ES-I3 (cell line): ENCODE data around the gene BRD1.
"Not testable (repeated sequence)": the region's sequence is repeated elsewhere in the genome, so short reads cannot be mapped to it uniquely, and the experiment has no call there.

Source experiments
- H3K36me3 ChIP-seq: 2 replicates; pipeline ENCODE4 v1.6.1; 2013; ENCODE audit warnings: mild to moderate bottlenecking, low read length, control low read depth, moderate library complexity; ENCODE audit not compliant: insufficient read depth
- H3K4me1 ChIP-seq: 2 replicates; pipeline ENCODE4 v1.6.1; 2013; ENCODE audit warnings: mild to moderate bottlenecking, control low read depth, low read length; ENCODE audit not compliant: insufficient read depth
- H3K9ac ChIP-seq: 2 replicates; pipeline ENCODE4 v1.6.1; 2013; ENCODE audit warnings: low read depth, mild to moderate bottlenecking, low read length, moderate library complexity
- H3K9me3 ChIP-seq: 2 replicates; pipeline ENCODE4 v1.6.1; 2013; ENCODE audit warnings: mild to moderate bottlenecking, low read length, moderate library complexity; ENCODE audit not compliant: control insufficient read depth, insufficient read depth

The BRD1 gene

DNA sequence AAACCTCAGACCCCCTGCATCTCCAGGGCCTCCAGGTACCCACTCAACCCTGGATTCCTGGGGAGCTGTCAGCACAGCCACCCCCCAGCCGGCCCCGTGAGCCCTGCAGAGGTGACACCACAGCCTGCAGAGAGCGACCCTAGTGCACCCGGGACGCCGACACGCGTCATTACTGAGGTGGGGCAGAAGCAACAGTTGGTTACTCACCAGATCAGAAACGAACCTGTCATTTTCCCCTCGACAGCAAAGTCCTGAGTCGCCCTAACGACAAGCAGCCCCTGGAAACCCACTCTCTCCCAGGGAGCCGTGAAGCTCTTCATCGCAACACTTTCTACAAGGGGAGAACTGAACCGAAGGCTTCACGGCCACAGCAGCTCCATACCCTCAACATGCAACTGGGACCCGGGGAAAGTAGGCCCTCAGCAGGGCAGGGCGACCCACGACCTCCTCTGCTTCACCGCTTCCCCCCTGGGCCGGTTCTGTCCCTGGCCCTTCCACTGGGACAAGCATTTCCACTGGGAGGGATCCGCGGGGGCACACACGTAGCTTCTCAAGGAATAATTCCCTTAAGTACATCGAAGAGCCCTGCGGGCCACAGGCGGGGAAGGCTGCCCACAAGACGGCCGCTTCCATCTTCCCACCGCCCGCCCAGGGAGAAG is 1.6 kb downstream of the BRD1 start:
- no peaks in the 10 kb centered on the region for H3K9me3 ChIP-seq
- H3K9ac ChIP-seq = peak overlapping the region; percentile 94
- H3K4me1 ChIP-seq = peaks cover 7% of the 10 kb centered on the region; the same call in 1 of the 2 replicates
- peaks cover 17% of the 10 kb centered on the region for H3K36me3 ChIP-seq

DNA sequence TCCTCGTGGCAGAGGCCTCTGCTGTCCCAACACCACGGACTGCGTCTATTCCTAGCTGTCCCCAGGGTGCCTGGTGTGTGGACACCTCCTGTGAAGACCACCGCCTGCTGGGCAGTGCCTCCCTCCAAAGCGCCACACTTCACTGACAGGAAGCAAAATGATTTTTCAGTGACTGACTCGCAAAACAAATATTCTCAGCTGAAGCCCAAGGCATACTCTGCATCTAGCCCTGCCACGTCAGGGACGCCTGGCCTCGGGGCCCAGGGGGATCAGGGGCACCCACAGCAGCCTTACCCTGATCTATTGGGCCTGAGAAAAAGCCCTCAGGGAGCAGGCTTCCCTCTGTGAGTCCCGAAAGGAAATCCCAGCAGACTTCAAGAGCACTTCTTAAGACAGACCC is 2.2 kb downstream of the BRD1 start:
- Histone ChIP-seq H3K9ac (peak overlapping the region; percentile 94; the same call in 1 of the 2 replicates), H3K4me1 (peaks cover 7% of the 10 kb centered on the region; the same call in 1 of the 2 replicates), H3K9me3 (no peaks in the 10 kb centered on the region), H3K36me3 (peaks cover 17% of the 10 kb centered on the region)

GRCh38 chr22:49824936-49825335 is 2.7 kb downstream of the BRD1 start:
- no peak overlapping the region for H3K9ac ChIP-seq
- peaks cover 7% of the 10 kb centered on the region; the same call in 1 of the 2 replicates for H3K4me1 ChIP-seq
- no peaks in the 10 kb centered on the region for H3K9me3 ChIP-seq
- H3K36me3 ChIP-seq = peaks cover 17% of the 10 kb centered on the region

DNA sequence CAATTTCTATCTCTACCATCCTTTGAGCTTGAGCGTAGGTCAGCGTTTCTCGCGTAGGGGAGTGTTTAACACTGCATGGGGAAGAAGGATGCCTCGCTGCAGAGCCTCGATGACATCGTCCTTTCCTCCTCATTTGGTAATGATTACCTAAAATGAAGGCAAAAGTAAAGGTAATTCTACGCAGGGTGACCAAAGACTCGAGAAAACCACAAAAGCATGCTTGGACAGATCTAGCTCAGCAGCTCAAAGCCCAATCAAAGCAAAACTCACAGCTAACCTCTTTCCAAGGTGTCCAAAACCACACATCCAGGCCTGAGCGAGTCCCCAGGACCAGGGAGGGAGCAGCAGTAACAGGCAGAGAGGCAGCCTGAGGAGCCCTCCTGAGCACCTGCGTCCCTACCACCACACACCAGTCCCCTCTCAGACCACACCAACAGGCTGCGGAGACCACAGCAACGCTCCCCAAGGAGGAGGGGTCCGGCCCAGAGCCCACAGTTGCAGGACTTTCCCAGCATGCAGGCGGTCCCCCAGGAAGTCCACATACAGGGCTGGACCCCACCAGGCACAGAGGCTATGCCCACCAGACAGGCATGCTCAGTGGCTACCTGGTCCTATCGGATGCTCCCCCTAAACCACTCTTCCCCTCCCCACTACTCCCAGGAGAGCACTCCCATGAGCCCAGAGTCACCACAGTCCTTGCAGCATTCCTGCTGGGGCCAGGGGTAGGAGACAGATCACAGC is 3.3 kb downstream of the BRD1 start:
- no peaks in the 10 kb centered on the region for H3K9me3 ChIP-seq
- no peak overlapping the region for H3K9ac ChIP-seq
- peaks cover 7% of the 10 kb centered on the region; the same call in 1 of the 2 replicates for H3K4me1 ChIP-seq
- H3K36me3 ChIP-seq = peaks cover 17% of the 10 kb centered on the region

DNA sequence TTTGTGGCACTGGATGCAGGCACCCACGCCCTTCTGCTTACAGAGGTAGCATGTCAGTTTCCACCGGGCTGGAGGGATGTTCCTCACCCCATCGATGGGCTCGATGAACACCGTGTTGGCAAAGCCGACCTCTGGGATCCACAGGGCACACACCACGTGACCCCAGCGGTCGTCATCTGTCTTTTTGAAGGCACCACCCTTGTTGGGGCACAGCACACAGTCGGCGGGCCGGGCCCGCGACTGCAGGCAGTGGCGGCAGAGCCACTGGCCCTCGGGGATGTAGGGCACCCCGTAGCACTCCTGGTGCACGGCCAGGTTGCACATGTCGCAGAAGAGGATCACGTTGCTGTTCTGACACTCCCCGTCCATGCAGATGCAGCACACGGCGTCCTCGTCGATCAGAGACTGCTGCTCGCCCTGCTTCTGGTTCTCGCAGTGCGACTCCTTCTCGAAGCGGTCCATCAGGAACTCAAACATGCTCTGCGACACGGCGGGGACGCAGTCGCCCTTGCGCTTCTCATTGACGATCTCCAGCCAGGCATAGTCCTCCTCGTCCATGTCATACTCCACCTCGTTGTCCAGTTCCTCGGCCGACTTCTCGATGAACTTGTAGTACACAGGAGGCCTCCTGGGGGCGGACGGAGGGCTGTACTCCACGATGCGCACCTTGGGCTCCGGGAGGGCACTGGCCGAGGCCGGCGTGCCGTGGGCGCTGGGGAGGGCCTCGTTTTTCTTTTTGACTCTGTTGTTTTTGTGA is 4.2 kb downstream of the BRD1 start:
- Histone ChIP-seq H3K36me3 (peaks cover 17% of the 10 kb centered on the region), H3K4me1 (peaks cover 7% of the 10 kb centered on the region; the same call in 1 of the 2 replicates)

DNA sequence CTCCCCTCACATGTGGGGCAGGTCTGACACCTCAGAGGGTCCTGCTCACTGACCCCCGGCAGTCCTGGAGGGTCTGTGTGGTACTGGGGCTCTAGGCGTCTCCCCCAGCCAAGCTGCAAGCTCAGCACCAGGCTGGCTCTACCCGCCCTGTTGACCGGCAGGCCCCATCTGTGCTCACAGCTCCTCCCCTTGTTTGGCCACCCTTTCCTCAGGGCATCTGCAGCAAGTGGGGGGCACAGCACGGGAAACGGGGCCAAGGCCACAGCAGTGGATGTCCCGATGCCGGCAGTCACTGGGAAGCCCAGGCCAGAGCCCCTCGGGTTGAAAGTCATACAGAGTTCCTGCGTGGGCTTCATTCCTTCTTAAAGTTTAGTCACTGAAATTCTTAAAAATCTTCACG is 5.9 kb downstream of the BRD1 start:
- not testable (repeated sequence) for H3K9ac ChIP-seq, H3K9me3 ChIP-seq, H3K4me1 ChIP-seq
- peaks cover 24% of the 10 kb centered on the region for H3K36me3 ChIP-seq

More for the DNA sequence above, 4.2 kb downstream of the BRD1 start:
- H3K9ac ChIP-seq = no peak overlapping the region
- H3K9me3 ChIP-seq = no peaks in the 10 kb centered on the region

DNA sequence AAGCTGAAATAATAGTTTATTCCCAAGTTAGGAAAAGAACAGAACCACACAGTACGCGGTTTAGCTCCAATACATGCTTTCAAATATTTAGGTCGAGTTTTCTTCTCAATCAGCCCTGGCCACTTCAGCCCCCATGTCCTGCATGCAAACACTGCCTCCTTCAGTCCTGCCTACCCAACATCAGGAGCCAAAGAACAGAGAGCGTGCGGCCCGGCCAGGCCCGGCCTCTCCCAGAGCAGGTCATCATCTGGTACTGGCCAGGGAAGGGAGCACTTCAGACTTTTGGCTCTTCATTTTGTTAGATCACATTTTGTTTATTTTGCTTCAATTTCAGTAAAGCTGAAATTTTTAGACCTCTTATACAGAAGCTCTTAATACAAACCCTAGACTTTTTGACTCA is 6.7 kb downstream of the BRD1 start:
- peaks cover 7% of the 10 kb centered on the region; the same call in 1 of the 2 replicates for H3K4me1 ChIP-seq
- no peaks in the 10 kb centered on the region for H3K9me3 ChIP-seq
- H3K9ac ChIP-seq = no peak overlapping the region
- H3K36me3 ChIP-seq = peaks cover 24% of the 10 kb centered on the region

- Histone ChIP-seq H3K9ac (no peak overlapping the region), H3K36me3 (peaks cover 7% of the 10 kb centered on the region), H3K4me1 (no peaks in the 10 kb centered on the region), H3K9me3 (no peaks in the 10 kb centered on the region)
Observed at GRCh38 chr22:49817359-49817758, 10.3 kb downstream of the BRD1 start.

DNA sequence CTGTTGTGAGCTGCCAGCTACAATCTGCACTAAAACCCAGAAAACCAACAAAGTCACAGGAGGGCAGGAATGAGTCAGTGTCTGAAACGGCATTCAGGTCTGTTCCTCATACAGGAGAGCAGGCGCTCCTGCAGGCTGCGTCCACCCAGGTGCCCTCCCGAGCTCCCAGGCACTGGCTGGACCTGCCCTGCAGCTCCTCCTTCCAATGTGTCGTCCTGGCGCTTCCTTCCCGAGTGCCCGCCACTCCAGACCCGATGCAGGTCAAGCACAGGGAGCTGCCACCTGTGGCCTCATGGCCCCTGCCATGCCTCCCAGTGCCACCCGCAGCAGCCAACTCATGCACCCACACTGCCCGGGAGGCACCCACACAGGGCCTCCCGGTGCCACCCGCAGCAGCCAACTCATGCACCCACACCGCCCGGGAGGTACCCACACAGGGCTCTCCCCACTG is 12.0 kb downstream of the BRD1 start:
- no peaks in the 10 kb centered on the region for H3K4me1 ChIP-seq
- no peak overlapping the region for H3K9ac ChIP-seq
- H3K36me3 ChIP-seq = peaks cover 7% of the 10 kb centered on the region
- H3K9me3 ChIP-seq = no peaks in the 10 kb centered on the region

DNA sequence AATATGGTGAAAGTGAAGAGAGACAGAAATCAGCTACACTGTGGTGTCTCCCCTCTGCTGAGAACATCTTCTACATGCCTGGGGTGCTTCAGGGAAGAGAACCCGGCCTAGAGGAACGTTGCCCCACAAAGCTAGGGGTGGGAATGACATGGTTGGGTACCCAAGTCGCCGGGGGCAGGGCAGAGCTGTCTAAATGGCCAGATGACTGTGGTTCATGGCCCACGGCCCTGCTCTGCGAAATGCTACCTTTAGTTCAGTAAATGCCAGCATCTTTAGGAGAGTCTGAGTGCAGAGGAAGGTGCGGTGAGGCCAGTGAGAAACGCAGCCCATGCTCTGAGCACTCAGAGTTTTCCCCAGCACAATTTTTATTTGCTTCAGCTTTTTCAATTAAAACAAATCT is 12.8 kb downstream of the BRD1 start:
- Histone ChIP-seq H3K4me1 (no peaks in the 10 kb centered on the region), H3K9me3 (no peaks in the 10 kb centered on the region), H3K9ac (no peak overlapping the region), H3K36me3 (peaks cover 7% of the 10 kb centered on the region)

DNA sequence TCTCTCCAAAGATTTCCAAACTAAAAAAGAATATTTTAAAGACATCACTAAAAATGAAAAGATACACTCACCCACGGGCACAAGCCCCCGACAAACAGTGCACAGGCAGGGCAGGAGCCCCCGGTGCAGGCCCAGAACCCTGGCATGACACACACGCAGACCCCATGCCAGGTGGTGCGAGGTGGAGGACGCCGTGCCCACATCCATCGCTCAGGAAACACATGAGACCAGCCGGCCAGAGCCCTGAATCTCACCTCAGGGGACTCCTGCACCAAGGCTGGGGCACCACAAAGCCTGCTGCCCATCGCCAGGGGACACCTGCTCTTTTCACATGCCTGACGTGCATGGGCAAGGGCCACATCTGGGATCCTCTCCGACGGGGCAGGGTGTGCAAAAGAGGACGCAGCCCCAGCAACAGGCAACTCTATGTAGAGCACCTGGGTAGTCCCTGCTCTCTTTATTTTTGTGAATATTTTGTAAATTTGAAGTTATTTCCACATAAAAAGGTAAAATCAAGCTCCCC is 13.4 kb downstream of the BRD1 start:
- Histone ChIP-seq H3K9ac (no peak overlapping the region), H3K36me3 (peaks cover 7% of the 10 kb centered on the region), H3K4me1 (no peaks in the 10 kb centered on the region), H3K9me3 (no peaks in the 10 kb centered on the region)

DNA sequence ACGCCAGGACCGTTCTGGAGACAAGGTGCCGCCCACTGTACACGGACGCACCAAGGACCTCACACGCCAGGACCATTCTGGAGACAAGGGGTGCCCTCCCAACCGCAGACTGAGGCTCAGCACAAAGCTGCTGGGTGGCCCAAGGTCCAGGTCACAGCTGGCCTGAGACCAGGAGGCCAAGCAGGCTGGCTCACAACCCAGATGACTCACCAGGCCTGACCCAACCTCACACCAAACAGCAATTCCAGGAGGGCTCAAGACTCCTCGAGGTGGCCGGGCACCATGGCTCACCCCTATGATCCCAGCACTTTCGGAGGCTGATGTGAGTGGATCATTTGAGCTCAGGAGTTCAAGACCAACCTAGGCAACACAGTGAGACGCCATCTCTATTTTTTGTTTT is 14.8 kb downstream of the BRD1 start:
- Histone ChIP-seq H3K9me3 (no peaks in the 10 kb centered on the region), H3K36me3 (peaks cover 2% of the 10 kb centered on the region), H3K4me1 (no peaks in the 10 kb centered on the region), H3K9ac (no peak overlapping the region)

DNA sequence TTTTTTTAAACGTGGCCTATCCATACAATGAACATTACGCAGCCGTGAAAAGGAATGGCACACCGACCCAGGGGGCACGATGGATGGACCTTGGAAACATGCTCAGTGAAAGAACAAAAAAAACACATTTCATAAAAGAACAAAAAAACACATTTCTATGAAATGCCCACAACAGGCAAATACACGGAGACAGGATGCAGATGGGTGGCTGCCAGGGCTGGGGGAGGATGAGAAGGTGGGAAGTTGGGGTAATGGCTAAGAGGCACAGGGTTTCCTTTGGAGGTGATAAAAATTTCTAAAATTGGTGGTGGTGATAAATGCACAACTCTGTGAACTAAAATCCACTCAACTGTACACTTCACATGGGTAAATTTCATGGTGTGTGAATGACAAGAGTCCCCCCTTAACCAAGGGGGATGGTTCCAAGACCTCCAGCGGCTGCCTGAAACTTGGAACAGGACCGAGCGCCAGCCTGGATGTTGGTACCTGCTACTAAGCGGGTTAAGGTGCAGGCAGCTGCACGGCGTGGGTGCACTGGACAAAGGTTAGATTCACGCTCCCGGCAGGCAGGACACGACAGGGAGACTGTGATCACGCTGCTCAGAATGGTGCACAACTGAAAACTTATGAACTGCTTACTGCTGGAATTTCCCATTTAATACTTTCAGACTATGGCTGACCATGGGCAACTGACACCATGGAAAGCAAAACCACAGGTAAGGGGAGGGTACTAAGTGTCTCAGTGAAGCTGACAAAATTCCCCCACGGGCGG is 16.5 kb downstream of the BRD1 start:
- Histone ChIP-seq H3K9ac (no peak overlapping the region), H3K4me1 (no peaks in the 10 kb centered on the region), H3K9me3 (no peaks in the 10 kb centered on the region), H3K36me3 (no peaks in the 10 kb centered on the region; the same call in 1 of the 2 replicates)
